Measurements from ENCODE around the gene TRIM37.

Gene TRIM37

GRCh38 chr17:59001158-59001814 lies 105.4 kb downstream of the TRIM37 start:
- no peak for DNase-seq (ENCODE audit: low spot score)
- no peak for TF ChIP-seq CTCF (conservative IDR thresholded peaks at IDR 0.05; ENCODE audit: low read depth)
- POLR2A ChIA-PET (ENCODE audit: low non-redundant PET) = no interaction called here
- CTCF ChIA-PET = no interaction called here
- H3K27ac ChIP-seq = no peak overlapping the region

- no peak for TF ChIP-seq CTCF (conservative IDR thresholded peaks at IDR 0.05; ENCODE audit: low read depth)
- ChIA-PET POLR2A (ENCODE audit: low non-redundant PET) (no interaction called here), CTCF (interaction anchor here (0.6 kb wide), 2 partner anchors 331 to 341 kb away, joined by 3 to 6 read pairs; no protein-coding TSS in a partner anchor)
- H3K27ac ChIP-seq = no peak overlapping the region
- DNase-seq (ENCODE audit: low spot score) = no peak
These were observed 106.7 kb downstream of the TRIM37 start for GRCh38 chr17:59000022-59000421.

- TF ChIP-seq CTCF (conservative IDR thresholded peaks at IDR 0.05; ENCODE audit: low read depth) = no peak
- POLR2A ChIA-PET (ENCODE audit: low non-redundant PET) = interaction anchor here (0.6 kb wide), 1 partner anchor 9 kb away, joined by 4 read pairs; no protein-coding TSS in a partner anchor
These were observed 107.2 kb downstream of the TRIM37 start for GRCh38 chr17:58999500-58999899.

DNA sequence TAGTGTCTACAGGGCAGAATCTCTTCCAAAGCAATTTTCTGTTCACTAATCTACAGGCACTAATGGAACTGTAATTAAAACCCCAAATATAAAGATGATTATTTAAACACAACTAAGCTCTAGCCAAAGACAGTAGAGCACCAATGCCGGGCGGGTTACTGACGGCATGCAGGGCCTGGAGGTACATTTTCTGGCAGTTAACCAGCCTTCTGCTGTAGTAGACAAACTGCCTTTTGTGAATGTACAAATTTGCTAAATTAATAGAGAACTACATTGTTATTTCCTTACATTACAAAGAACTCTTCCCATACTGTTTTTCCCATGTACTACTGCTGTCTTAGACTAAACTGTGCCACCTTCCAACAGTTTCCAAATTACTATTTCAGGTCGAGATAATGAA lies 107.8 kb downstream of the TRIM37 start:
- CTCF ChIA-PET = interaction anchor here (0.6 to 0.7 kb wide), 2 partner anchors 13 to 554 kb away, joined by 3 read pairs; no protein-coding TSS in a partner anchor
- no peak for TF ChIP-seq CTCF (conservative IDR thresholded peaks at IDR 0.05; ENCODE audit: low read depth)
- DNase-seq (ENCODE audit: low spot score) = no peak
- POLR2A ChIA-PET (ENCODE audit: low non-redundant PET) = interaction anchor here (0.6 kb wide), 1 partner anchor 8 kb away, joined by 4 read pairs; no protein-coding TSS in a partner anchor
- H3K27ac ChIP-seq = no peak overlapping the region

More at GRCh38 chr17:58999500-58999899, 107.2 kb downstream of the TRIM37 start:
- no peak for DNase-seq (ENCODE audit: low spot score)
- H3K27ac ChIP-seq = no peak overlapping the region
- CTCF ChIA-PET = interaction anchor here (0.6 to 0.7 kb wide), 3 partner anchors 12 to 555 kb away, joined by 3 to 6 read pairs (median 3); no protein-coding TSS in a partner anchor

- H3K27ac ChIP-seq = no peak overlapping the region
- POLR2A ChIA-PET (ENCODE audit: low non-redundant PET) = no interaction called here
- TF ChIP-seq CTCF (conservative IDR thresholded peaks at IDR 0.05; ENCODE audit: low read depth) = no peak
- no peak for DNase-seq (ENCODE audit: low spot score)
- CTCF ChIA-PET = no interaction called here
These were observed 108.7 kb downstream of the TRIM37 start for GRCh38 chr17:58997756-58998553.

DNA sequence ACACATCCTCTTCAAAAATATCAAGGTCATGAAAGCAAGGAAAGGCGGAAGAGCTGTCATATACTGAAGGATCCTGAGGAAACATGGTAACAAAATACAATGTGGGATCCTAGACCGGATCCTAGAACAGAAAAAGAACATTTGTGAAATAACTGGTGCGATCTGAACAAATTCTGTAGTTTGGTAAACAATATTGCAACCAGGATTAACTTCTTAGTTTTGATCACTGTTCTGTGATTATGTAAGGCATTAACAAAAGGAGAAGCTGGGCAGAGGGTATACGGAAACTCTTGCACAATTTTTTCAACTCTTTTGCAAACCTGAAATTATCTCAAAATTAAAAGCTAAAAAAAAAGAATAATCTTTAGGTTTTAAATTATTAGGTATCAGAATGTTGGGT lies 109.7 kb downstream of the TRIM37 start:
- ChIA-PET CTCF (interaction anchor here (0.6 kb wide), 1 partner anchor 469 kb away, joined by 7 read pairs; no protein-coding TSS in a partner anchor), POLR2A (ENCODE audit: low non-redundant PET) (no interaction called here)
- no peak for DNase-seq (ENCODE audit: low spot score)
- no peak for TF ChIP-seq CTCF (conservative IDR thresholded peaks at IDR 0.05; ENCODE audit: low read depth)
- no peak overlapping the region for H3K27ac ChIP-seq
